Ectodermal cell (in vitro differentiated cells): ENCODE data around the gene CLTA.

Experiments used
- H3K27ac ChIP-seq: 2 replicates; pipeline ENCODE4 v1.7.0; 2013; ENCODE audit warnings: mild to moderate bottlenecking, low read depth, low read length; ENCODE audit not compliant: insufficient read depth, poor library complexity, severe bottlenecking
- H3K27me3 ChIP-seq: 2 replicates; pipeline ENCODE4 v1.7.0; 2013; ENCODE audit warnings: mild to moderate bottlenecking, low read length; ENCODE audit not compliant: insufficient read depth, control insufficient read depth, poor library complexity, severe bottlenecking
- H3K36me3 ChIP-seq: one replicate; pipeline ENCODE4 v1.7.0; 2013; ENCODE audit warnings: low read length; ENCODE audit not compliant: control insufficient read depth, insufficient read depth
- H3K4me1 ChIP-seq: one replicate; pipeline ENCODE4 v1.7.0; 2013; ENCODE audit warnings: low read length; ENCODE audit not compliant: control insufficient read depth, insufficient read depth
- H3K4me3 ChIP-seq: 2 replicates; pipeline ENCODE4 v1.7.0; 2013; ENCODE audit warnings: low read depth, low read length, control low read depth; ENCODE audit not compliant: insufficient read depth
- H3K9me3 ChIP-seq: 2 replicates; pipeline ENCODE4 v1.7.0; 2013; ENCODE audit warnings: mild to moderate bottlenecking, low read length, moderate library complexity; ENCODE audit not compliant: control insufficient read depth
- WGBS, 2 experiments: methylation state at CpG; one replicate each; pipeline ENCODE4 v1.1.7; 2013; ENCODE audit warnings: missing lambda C conversion rate in 2 of 2; 5-methylcytosine and 5-hydroxymethylcytosine counted together

Gene CLTA

GRCh38 chr9:36148311-36149051 lies 42.2 kb upstream of the CLTA start:
- peaks cover 8% of the 10 kb centered on the region for H3K36me3 ChIP-seq
- H3K4me3 ChIP-seq: no peak overlapping the region
- WGBS, 2 experiments: 91 to 92% methylated on average over 14 of the region's 14 CpGs
- no peaks in the 10 kb centered on the region for H3K4me1 ChIP-seq
- no peaks in the 10 kb centered on the region for H3K27me3 ChIP-seq
- no peak overlapping the region for H3K27ac ChIP-seq
- no peaks in the 10 kb centered on the region for H3K9me3 ChIP-seq

DNA sequence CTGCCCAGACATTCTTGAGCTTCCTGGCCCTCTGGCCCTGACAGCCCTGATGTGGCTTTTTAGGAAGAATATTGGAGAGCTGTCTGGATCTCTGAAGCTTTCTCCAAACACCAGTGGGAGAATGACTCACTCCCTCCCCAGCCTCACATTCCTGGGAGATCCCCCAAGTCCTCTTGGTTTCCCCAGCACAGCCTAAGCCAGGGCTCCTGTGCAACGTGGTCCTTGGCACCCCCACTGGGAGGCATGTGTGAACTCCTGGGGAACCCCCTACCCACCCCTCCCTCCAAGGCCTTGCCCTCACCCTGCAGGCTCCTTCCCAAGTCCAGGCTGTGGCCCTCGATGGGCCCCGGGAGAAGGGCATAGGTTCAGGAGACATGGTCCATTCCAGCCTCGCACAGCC lies 41.5 kb upstream of the CLTA start:
- Histone ChIP-seq H3K27me3 (no peaks in the 10 kb centered on the region), H3K36me3 (peaks cover 4% of the 10 kb centered on the region), H3K4me1 (no peaks in the 10 kb centered on the region), H3K4me3 (no peak overlapping the region), H3K27ac (no peak overlapping the region), H3K9me3 (no peaks in the 10 kb centered on the region)
- 88 to 89% methylated on average over 4 of the region's 4 CpGs for WGBS, 2 experiments

DNA sequence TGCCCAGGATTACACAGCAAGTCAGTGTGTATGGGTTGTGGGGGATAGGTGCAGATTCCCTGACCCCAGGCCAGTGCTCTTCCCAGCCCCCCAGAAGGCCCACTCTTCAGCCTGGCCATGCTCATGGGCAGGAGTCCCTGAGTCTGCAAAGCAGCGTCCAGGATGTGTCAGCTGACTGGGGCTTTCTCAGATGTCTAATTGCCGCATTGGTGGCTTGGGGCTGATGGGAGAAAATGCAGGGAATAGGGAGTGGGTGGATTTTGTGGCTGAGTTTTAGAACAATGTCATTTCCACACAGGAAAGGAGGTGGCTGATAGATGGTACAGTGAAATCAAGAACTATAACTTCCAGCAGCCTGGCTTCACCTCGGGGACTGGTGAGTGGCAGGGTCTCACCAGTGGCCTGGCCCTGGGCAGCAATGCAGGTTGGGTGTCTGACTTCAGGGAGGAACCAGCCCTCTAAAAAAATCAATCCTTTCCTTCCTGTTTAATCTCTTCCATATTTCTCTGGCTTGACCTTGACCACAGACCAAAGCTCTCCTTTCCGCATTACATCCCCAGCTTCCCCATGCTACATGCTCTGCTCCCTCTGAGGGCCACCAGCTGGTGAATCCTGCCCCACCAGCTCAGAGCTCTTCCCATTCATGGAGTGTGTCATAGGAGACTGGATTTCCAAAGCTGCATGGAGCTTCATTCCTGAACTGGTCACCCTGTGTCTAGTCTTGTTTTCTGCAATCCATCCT lies 40.0 kb upstream of the CLTA start:
- WGBS, 2 experiments: 90 to 93% methylated on average over 4 of the region's 4 CpGs
- H3K36me3 ChIP-seq: no peaks in the 10 kb centered on the region
- H3K27ac ChIP-seq: no peak overlapping the region

GRCh38 chr9:36151316-36152210 lies 39.2 kb upstream of the CLTA start:
- H3K27ac ChIP-seq: no peak overlapping the region
- H3K36me3 ChIP-seq: peaks cover 6% of the 10 kb centered on the region
- 91 to 95% methylated on average over 14 of the region's 14 CpGs for WGBS, 2 experiments
- H3K4me3 ChIP-seq: no peak overlapping the region
- no peaks in the 10 kb centered on the region for H3K9me3 ChIP-seq
- H3K27me3 ChIP-seq: no peaks in the 10 kb centered on the region
- peaks cover 3% of the 10 kb centered on the region for H3K4me1 ChIP-seq

More for the DNA sequence above, 40.0 kb upstream of the CLTA start:
- H3K4me3 ChIP-seq: no peak overlapping the region
- no peaks in the 10 kb centered on the region for H3K9me3 ChIP-seq
- H3K4me1 ChIP-seq: peaks cover 3% of the 10 kb centered on the region
- H3K27me3 ChIP-seq: no peaks in the 10 kb centered on the region

- H3K27ac ChIP-seq: no peak overlapping the region
- WGBS, 2 experiments: 92 to 93% methylated on average over 10 of the region's 10 CpGs
Observed at GRCh38 chr9:36152741-36153438, 37.8 kb upstream of the CLTA start.

GRCh38 chr9:36153746-36154145 lies 37.0 kb upstream of the CLTA start:
- 74% methylated on average over 5 to 7 of the region's 9 CpGs for WGBS, 2 experiments
- Histone ChIP-seq H3K9me3 (no peaks in the 10 kb centered on the region), H3K27ac (no peak overlapping the region), H3K4me3 (no peak overlapping the region), H3K36me3 (peaks cover 8% of the 10 kb centered on the region), H3K4me1 (peaks cover 3% of the 10 kb centered on the region), H3K27me3 (no peaks in the 10 kb centered on the region)

More at GRCh38 chr9:36152741-36153438, 37.8 kb upstream of the CLTA start:
- Histone ChIP-seq H3K4me1 (peaks cover 3% of the 10 kb centered on the region), H3K9me3 (no peaks in the 10 kb centered on the region), H3K4me3 (no peak overlapping the region), H3K36me3 (peaks cover 8% of the 10 kb centered on the region), H3K27me3 (no peaks in the 10 kb centered on the region)

GRCh38 chr9:36154331-36154952 lies 36.3 kb upstream of the CLTA start:
- no peaks in the 10 kb centered on the region for H3K27me3 ChIP-seq
- H3K4me1 ChIP-seq: peaks cover 3% of the 10 kb centered on the region
- no peak overlapping the region for H3K4me3 ChIP-seq
- H3K36me3 ChIP-seq: peaks cover 8% of the 10 kb centered on the region
- no peaks in the 10 kb centered on the region for H3K9me3 ChIP-seq
- 82 to 86% methylated on average over 11 of the region's 11 CpGs for WGBS, 2 experiments
- H3K27ac ChIP-seq: peak overlapping the region; percentile 51

DNA sequence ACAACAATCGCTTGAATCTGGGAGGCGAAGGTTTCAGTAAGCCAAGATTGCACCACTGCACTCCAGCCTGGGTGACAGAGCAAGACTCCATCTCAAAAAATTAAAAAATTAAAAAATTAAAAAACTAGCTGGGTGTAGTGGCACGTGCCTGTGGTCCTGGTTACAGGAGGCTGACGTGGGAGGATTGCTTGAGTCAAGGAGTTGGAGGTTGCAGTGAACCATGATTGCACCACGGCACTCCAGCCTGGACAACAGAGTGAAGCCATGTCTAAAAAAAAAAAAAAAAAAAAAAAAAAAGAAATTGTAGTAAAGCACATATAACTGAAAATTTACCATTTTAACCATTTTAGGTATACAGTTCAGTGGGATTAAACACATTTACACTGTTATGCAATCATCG lies 34.6 kb upstream of the CLTA start:
- Histone ChIP-seq H3K36me3 (peaks cover 8% of the 10 kb centered on the region), H3K27ac (no peak overlapping the region), H3K27me3 (no peaks in the 10 kb centered on the region), H3K4me3 (no peak overlapping the region), H3K9me3 (no peaks in the 10 kb centered on the region), H3K4me1 (peaks cover 3% of the 10 kb centered on the region)
- WGBS, 2 experiments: 98% methylated on average over 5 of the region's 6 CpGs

- Histone ChIP-seq H3K27ac (no peak overlapping the region), H3K4me1 (peaks cover 13% of the 10 kb centered on the region), H3K9me3 (no peaks in the 10 kb centered on the region), H3K4me3 (no peak overlapping the region), H3K27me3 (no peaks in the 10 kb centered on the region), H3K36me3 (peaks cover 8% of the 10 kb centered on the region)
- 95 to 96% methylated on average over 2 of the region's 2 CpGs for WGBS, 2 experiments
Observed at GRCh38 chr9:36158122-36158521, 32.6 kb upstream of the CLTA start.
